ENCODE data around the gene ELP5.

- TF ChIP-seq POLR2A (IDR thresholded peaks at IDR 0.05; ENCODE audit: low read depth, low read length), result no peak
- no peak for TF ChIP-seq MAX (IDR thresholded peaks at IDR 0.05; ENCODE audit: insufficient read depth, insufficient read length)
- TF ChIP-seq EZH2 (IDR thresholded peaks at IDR 0.05; ENCODE audit: borderline replicate concordance, low read depth, low read length, severe bottlenecking), result no peak
- no peak for TF ChIP-seq CTCF (IDR thresholded peaks at IDR 0.05; ENCODE audit: extremely low read depth in 1 of 2, insufficient read depth in 1 of 2, low read depth in 1 of 2, low read length in 2 of 2)
- no peak for TF ChIP-seq FOS (IDR thresholded peaks at IDR 0.05; ENCODE audit: borderline replicate concordance, insufficient read depth, low read length)
Observed at GRCh38 chr17:7225711-7226331, 26.2 kb upstream of the ELP5 start.
